Calu3 (cell line): Measurements from ENCODE around the gene ITPRIPL2. TPM values are rescaled to one million over a fixed set of nuclear protein-coding genes. Genes with fewer than 3 reads are reported as not detected.

ENCODE experiments used
- Bru-seq: library from RNA; stranded (reverse); fragments of 400-500 nt; gene quantifications from one replicate; lab custom pipeline; 2021; lab: Mats Ljungman, UMichigan
- BruChase-seq, 2 experiments: library from RNA; stranded (reverse); fragments of 400-500 nt; gene quantifications; one replicate each; lab custom pipeline; 2021; lab: Mats Ljungman, UMichigan
- BruUV-seq: library from RNA; stranded (reverse); fragments of 400-500 nt; replicated peaks from 2 replicates; lab custom pipeline; 2021; lab: Mats Ljungman, UMichigan
- CTCF ChIA-PET: fragments of 300-600 bp; sonication (Branson Sonifier 250); formaldehyde crosslinking; loops from one replicate; lab custom pipeline; 2022; ENCODE audit warnings: antibody characterized with exemption; lab: Charles Lee
- DNase-seq: peaks from one replicate; pipeline ENCODE4 v3.0.0; 2022
- H3K27ac Mint-ChIP-seq: one replicate; pipeline ENCODE4 v1.8.0; 2022; ENCODE audit warnings: mixed read lengths; ENCODE audit not compliant: unreplicated experiment
- H3K27me3 Mint-ChIP-seq: one replicate; pipeline ENCODE4 v1.8.0; 2022; ENCODE audit warnings: mixed read lengths; ENCODE audit not compliant: unreplicated experiment
- H3K36me3 Mint-ChIP-seq: one replicate; pipeline ENCODE4 v1.8.0; 2022; ENCODE audit warnings: mild to moderate bottlenecking, moderate library complexity, mixed read lengths; ENCODE audit not compliant: insufficient read depth, unreplicated experiment
- H3K4me1 Mint-ChIP-seq: one replicate; pipeline ENCODE4 v1.8.0; 2022; ENCODE audit warnings: mild to moderate bottlenecking, low read depth, mixed read lengths; ENCODE audit not compliant: unreplicated experiment
- H3K4me3 Mint-ChIP-seq: one replicate; pipeline ENCODE4 v1.8.0; 2022; ENCODE audit warnings: mild to moderate bottlenecking, low read depth, moderate library complexity, mixed read lengths; ENCODE audit not compliant: unreplicated experiment
- H3K9me3 Mint-ChIP-seq: one replicate; pipeline ENCODE4 v1.8.0; 2022; ENCODE audit warnings: low read depth, mixed read lengths; ENCODE audit not compliant: unreplicated experiment
- CTCF ChIP-seq: fragments of 200-600 bp; IDR thresholded peaks from one replicate; pipeline ENCODE4 v1.8.0; 2022; ENCODE audit warnings: antibody characterized with exemption; ENCODE audit not compliant: unreplicated experiment
- intact Hi-C: fragments of 100-400 bp; cut with micrococcal nuclease; formaldehyde crosslinking; loops from one replicate; pipeline ENCODE4 v1.10.0; 2022; ENCODE audit not compliant: unreplicated experiment
- long read RNA-seq: library from polyadenylated mRNA; stranded (forward); transcript quantifications from one replicate; pipeline ENCODE4 v2.0.0, GENCODE V29; 2022
- total RNA-seq: library from RNA; stranded (reverse); gene quantifications from 2 replicates; pipeline ENCODE4 v1.2.3, GENCODE V29; 2022

Gene ITPRIPL2
- total RNA-seq = 73.1 and 86.0 TPM in 2 replicates
- percentile 97 among the genes with signal in this experiment for Bru-seq, nascent RNA
- percentile 99 among the genes with signal in this experiment for BruChase-seq, experiment 1, labeled RNA remaining after a 6-hour chase
- percentile 100 among the genes with signal in this experiment for BruChase-seq, experiment 2, labeled RNA remaining after a 2-hour chase
- long read RNA-seq, full-length matches to known transcripts = 18 of 24 reads
- long read RNA-seq, partial matches to known transcripts = 0 of 24 reads
- long read RNA-seq, other reads (novel, unspliced or antisense) = 6 of 24 reads

DNA sequence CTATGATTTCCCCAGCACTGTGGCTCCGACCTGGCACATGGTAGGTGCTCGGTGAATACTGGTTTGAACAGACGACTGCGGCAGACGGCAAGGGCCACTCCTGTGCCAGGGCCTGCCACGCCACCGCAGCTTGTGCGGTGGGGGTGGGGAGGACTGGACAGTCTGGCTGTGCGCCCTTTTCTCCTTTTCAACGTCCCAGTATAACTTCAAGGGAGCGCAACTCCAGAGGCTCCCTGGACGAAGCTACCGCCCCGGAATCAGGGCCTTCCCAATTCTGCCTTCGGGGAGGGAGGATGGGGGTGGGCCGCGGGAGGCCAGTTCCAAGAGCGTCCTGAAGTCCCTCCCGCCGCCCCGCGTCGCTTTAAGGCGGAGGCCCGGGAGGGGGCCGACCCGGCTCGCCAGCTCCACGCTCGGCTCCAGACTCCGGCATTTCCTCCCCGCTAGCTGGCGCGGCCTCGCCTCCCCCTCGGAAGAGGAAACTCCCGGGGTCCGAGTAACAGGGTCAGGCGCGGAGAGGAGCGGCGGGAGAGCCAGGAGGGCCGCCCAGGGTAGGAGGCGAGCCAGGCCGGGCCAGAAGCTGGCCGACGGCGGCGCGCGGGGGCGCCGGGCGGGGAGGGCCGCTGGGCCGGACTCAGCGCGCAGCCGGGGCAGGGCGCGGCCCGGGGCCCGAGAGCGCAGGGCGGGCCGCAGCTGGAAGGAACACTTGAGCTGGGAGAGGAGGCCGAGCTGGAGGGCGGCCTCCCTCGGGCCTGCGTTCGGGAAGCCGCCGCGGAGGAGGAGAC lies at the start of gene ITPRIPL2:
Gene ITPRIPL2, plus strand, starts transcription at position 388 of the 782 bp plus-strand sequence. CDS start 498 bp downstream, outside the sequence.
- peaks cover 61% of the 10 kb centered on the region for H3K36me3 Mint-ChIP-seq
- H3K9me3 Mint-ChIP-seq = no peaks in the 10 kb centered on the region
- no TSS peak for BruUV-seq
- DNase-seq = peak; percentile 86
- H3K4me3 Mint-ChIP-seq = peak within 1 kb of the TSS; percentile 93
- H3K4me1 Mint-ChIP-seq = peaks cover 73% of the 10 kb centered on the region
- H3K27ac Mint-ChIP-seq = peak within 1 kb of the TSS; percentile 87
- intact Hi-C loops = no loop called here
- CTCF ChIA-PET = interaction anchor here (0.6 to 1.5 kb wide), 4 partner anchors 22 to 532 kb away, joined by 3 to 5 read pairs (median 4); no protein-coding TSS in a partner anchor
- no peak for TF ChIP-seq CTCF
- no peaks in the 10 kb centered on the region for H3K27me3 Mint-ChIP-seq

GRCh38 chr16:19066988-19067348 lies 46.8 kb upstream of the ITPRIPL2 start:
- Mint-ChIP-seq H3K27me3 (no peaks in the 10 kb centered on the region), H3K9me3 (no peaks in the 10 kb centered on the region), H3K36me3 (peaks cover 32% of the 10 kb centered on the region), H3K4me3 (peak overlapping the region; percentile 93), H3K4me1 (peaks cover 13% of the 10 kb centered on the region), H3K27ac (peak overlapping the region; percentile 100)
- TF ChIP-seq CTCF = no peak
- CTCF ChIA-PET = interaction anchor here (0.7 to 1.6 kb wide), 6 partner anchors 61 to 307 kb away, joined by 3 to 8 read pairs (median 4); partner anchors contain the start of genes ARL6IP1 and TMC7
- intact Hi-C loops = loop anchor here (5.0 kb wide), 1 partner anchor 70 kb away; no protein-coding TSS in a partner anchor
- TSS peak; percentile 84 for BruUV-seq
- DNase-seq = no peak

GRCh38 chr16:19067349-19068236 lies 46.2 kb upstream of the ITPRIPL2 start, which contains the start of gene COQ7:
Gene COQ7 (plus strand): TSS chr16:19067614. CDS start chr16:19067665, 51 bp downstream.
- TF ChIP-seq CTCF = no peak
- Mint-ChIP-seq H3K27ac (peak within 1 kb of the TSS; percentile 100), H3K4me3 (peak within 1 kb of the TSS; percentile 93), H3K4me1 (peaks cover 18% of the 10 kb centered on the region), H3K27me3 (no peaks in the 10 kb centered on the region), H3K9me3 (no peaks in the 10 kb centered on the region), H3K36me3 (peaks cover 36% of the 10 kb centered on the region)
- CTCF ChIA-PET = interaction anchor here (0.7 to 1.6 kb wide), 7 partner anchors 62 to 306 kb away, joined by 3 to 8 read pairs (median 4); partner anchors contain the start of genes ARL6IP1 and TMC7
- DNase-seq = peak; percentile 99
- BruUV-seq = no TSS peak
- intact Hi-C loops = loop anchor here (5.0 kb wide), 1 partner anchor 70 kb away; no protein-coding TSS in a partner anchor
